ENCODE measurements around the gene EPHB4.

Gene EPHB4

GRCh38 chr7:100835903-100836811 lies 8.8 kb upstream of the EPHB4 start:
- H3K27ac ChIP-seq (ENCODE audit: low read length): no peak overlapping the region
- TF ChIP-seq EZH2phosphoT487 (IDR thresholded peaks at IDR 0.05; ENCODE audit: low read length): no peak
- no peak for TF ChIP-seq EZH2 (optimal IDR thresholded peaks at IDR 0.05; ENCODE audit: low read depth, low read length)
- no peak for TF ChIP-seq CTCF (IDR thresholded peaks at IDR 0.05; ENCODE audit: low read length)
- H3K4me1 ChIP-seq (ENCODE audit: low read length): no peaks in the 10 kb centered on the region
- H2AFZ ChIP-seq (ENCODE audit: low read length): no peak overlapping the region
- H3K36me3 ChIP-seq (replicated peaks; ENCODE audit: insufficient read depth, low read length): no peaks in the 10 kb centered on the region
- peaks cover 36% of the 10 kb centered on the region for H3K27me3 ChIP-seq (replicated peaks; ENCODE audit: insufficient read depth, low read length)
- no peaks in the 10 kb centered on the region for H3K9me2 ChIP-seq (replicated peaks; ENCODE audit: insufficient read depth, low read length)
- H3K4me3 ChIP-seq (ENCODE audit: low read length): no peak overlapping the region
- no peak overlapping the region for H3K9ac ChIP-seq (ENCODE audit: low read length)
- no peaks in the 10 kb centered on the region for H3K9me3 ChIP-seq (replicated peaks; ENCODE audit: insufficient read depth, low read length)
- no peak overlapping the region for H3K4me2 ChIP-seq (ENCODE audit: low read depth, low read length)
- H3K79me2 ChIP-seq (ENCODE audit: low read length): no peaks in the 10 kb centered on the region
- DNase-seq: no peak
- no peaks in the 10 kb centered on the region for H3F3A ChIP-seq (ENCODE audit: insufficient read depth, low read length)
- H4K20me1 ChIP-seq (ENCODE audit: insufficient read depth, low read length): no peaks in the 10 kb centered on the region

GRCh38 chr7:100832281-100832633 lies 4.9 kb upstream of the EPHB4 start:
- Histone ChIP-seq H3K36me3 (replicated peaks; ENCODE audit: insufficient read depth, low read length) (no peaks in the 10 kb centered on the region), H3K79me2 (ENCODE audit: low read length) (no peaks in the 10 kb centered on the region), H3K9ac (ENCODE audit: low read length) (no peak overlapping the region), H3K4me3 (ENCODE audit: low read length) (no peak overlapping the region), H3K27me3 (replicated peaks; ENCODE audit: insufficient read depth, low read length) (peaks cover 66% of the 10 kb centered on the region), H3F3A (ENCODE audit: insufficient read depth, low read length) (no peaks in the 10 kb centered on the region), H3K4me2 (ENCODE audit: low read depth, low read length) (no peak overlapping the region), H3K4me1 (ENCODE audit: low read length) (no peaks in the 10 kb centered on the region), H3K27ac (ENCODE audit: low read length) (no peak overlapping the region), H3K9me2 (replicated peaks; ENCODE audit: insufficient read depth, low read length) (no peaks in the 10 kb centered on the region), H2AFZ (ENCODE audit: low read length) (no peak overlapping the region), H4K20me1 (ENCODE audit: insufficient read depth, low read length) (no peaks in the 10 kb centered on the region), H3K9me3 (replicated peaks; ENCODE audit: insufficient read depth, low read length) (no peaks in the 10 kb centered on the region)
- no peak for DNase-seq
- TF ChIP-seq EZH2 (optimal IDR thresholded peaks at IDR 0.05; ENCODE audit: low read depth, low read length) (no peak), EZH2phosphoT487 (IDR thresholded peaks at IDR 0.05; ENCODE audit: low read length) (no peak), CTCF (IDR thresholded peaks at IDR 0.05; ENCODE audit: low read length) (no peak)

GRCh38 chr7:100830396-100830795 lies 3.1 kb upstream of the EPHB4 start:
- DNase-seq: no peak
- TF ChIP-seq EZH2 (optimal IDR thresholded peaks at IDR 0.05; ENCODE audit: low read depth, low read length) (no peak), CTCF (IDR thresholded peaks at IDR 0.05; ENCODE audit: low read length) (no peak), EZH2phosphoT487 (IDR thresholded peaks at IDR 0.05; ENCODE audit: low read length) (no peak)
- Histone ChIP-seq H3K79me2 (ENCODE audit: low read length) (no peaks in the 10 kb centered on the region), H3K4me1 (ENCODE audit: low read length) (no peaks in the 10 kb centered on the region), H3K36me3 (replicated peaks; ENCODE audit: insufficient read depth, low read length) (no peaks in the 10 kb centered on the region), H3K27me3 (replicated peaks; ENCODE audit: insufficient read depth, low read length) (peaks cover 76% of the 10 kb centered on the region), H3K4me3 (ENCODE audit: low read length) (no peak overlapping the region), H3K9me2 (replicated peaks; ENCODE audit: insufficient read depth, low read length) (no peaks in the 10 kb centered on the region), H3K9me3 (replicated peaks; ENCODE audit: insufficient read depth, low read length) (no peaks in the 10 kb centered on the region), H2AFZ (ENCODE audit: low read length) (no peak overlapping the region), H3K27ac (ENCODE audit: low read length) (no peak overlapping the region), H3F3A (ENCODE audit: insufficient read depth, low read length) (no peaks in the 10 kb centered on the region), H3K4me2 (ENCODE audit: low read depth, low read length) (no peak overlapping the region), H4K20me1 (ENCODE audit: insufficient read depth, low read length) (no peaks in the 10 kb centered on the region), H3K9ac (ENCODE audit: low read length) (no peak overlapping the region)

All from MM.1S (cell line).